NCI-H2171 (cell line): ENCODE results near the gene DLL4.

Source experiments
- DNase-seq: peaks from one replicate; lab custom pipeline; 2025; lab: John Stamatoyannopoulos, UW

Gene DLL4

GRCh38 chr15:40928821-40929659 is at the start of gene DLL4:
Gene DLL4, plus strand, starts transcription at chr15:40929340. Its CDS starts 329 bp downstream, at chr15:40929669.
- peak; percentile 56 for DNase-seq

GRCh38 chr15:40879609-40880008 is 49.5 kb upstream of the DLL4 start:
- DNase-seq: no peak

- no peak for DNase-seq
These were observed 47.8 kb upstream of the DLL4 start for GRCh38 chr15:40881351-40881750.

GRCh38 chr15:40886586-40886985 is 42.6 kb upstream of the DLL4 start:
- DNase-seq: no peak

- no peak for DNase-seq
These were observed 40.0 kb upstream of the DLL4 start for GRCh38 chr15:40889112-40889511.

- no peak for DNase-seq
These were observed 38.0 kb upstream of the DLL4 start for GRCh38 chr15:40891138-40891537.

GRCh38 chr15:40891810-40892446 is 37.2 kb upstream of the DLL4 start:
- no peak for DNase-seq

GRCh38 chr15:40892447-40893012 is 36.6 kb upstream of the DLL4 start:
- no peak for DNase-seq

- DNase-seq: no peak
These were observed 36.0 kb upstream of the DLL4 start for GRCh38 chr15:40893019-40893670.

- peak; percentile 97 for DNase-seq
These were observed 35.1 kb upstream of the DLL4 start, which contains the start of gene VPS18 for GRCh38 chr15:40893733-40894680. Gene VPS18, plus strand, starts transcription at chr15:40894450. Its CDS starts 319 bp downstream, at chr15:40894769.

- peak; percentile 57 for DNase-seq
These were observed 34.3 kb upstream of the DLL4 start for GRCh38 chr15:40894681-40895448.

GRCh38 chr15:40899536-40900207 is 29.5 kb upstream of the DLL4 start:
- DNase-seq: no peak

- DNase-seq: no peak
These were observed 28.7 kb upstream of the DLL4 start for GRCh38 chr15:40900256-40901052.

GRCh38 chr15:40901053-40901443 is 28.1 kb upstream of the DLL4 start:
- no peak for DNase-seq

GRCh38 chr15:40902605-40903561 is 26.3 kb upstream of the DLL4 start:
- DNase-seq: no peak

GRCh38 chr15:40904552-40905201 is 24.5 kb upstream of the DLL4 start:
- no peak for DNase-seq
